Suppressor macrophage (primary cell): ENCODE results near the gene ZNF862.
A peak's percentile ranks its signal among the peaks of the same experiment; 100 is the strongest.

Experiments
- DNase-seq, 4 experiments: peaks; one replicate each; pipeline ENCODE4 v3.0.0-alpha.2; 2020 to 2022

Gene ZNF862

GRCh38 chr7:149867762-149868622 is 29.8 kb downstream of the ZNF862 start:
- no peak for DNase-seq

GRCh38 chr7:149868623-149869290 is 30.6 kb downstream of the ZNF862 start:
- no peak for DNase-seq

- DNase-seq = no peak
Observed at GRCh38 chr7:149869291-149869650, 31.1 kb downstream of the ZNF862 start.

GRCh38 chr7:149869867-149870266 is 31.7 kb downstream of the ZNF862 start:
- no peak for DNase-seq

GRCh38 chr7:149870274-149870673 is 32.1 kb downstream of the ZNF862 start:
- DNase-seq = no peak

GRCh38 chr7:149870701-149871483 is 32.7 kb downstream of the ZNF862 start:
- DNase-seq = no peak

GRCh38 chr7:149871576-149871975 is 33.4 kb downstream of the ZNF862 start:
- no peak for DNase-seq

- peak; percentile 82 to 92 (median 90) for DNase-seq
Observed at GRCh38 chr7:149872419-149873073, 34.4 kb downstream of the ZNF862 start.

- peak; percentile 94 to 98 (median 96) for DNase-seq
Observed at GRCh38 chr7:149873074-149873969, 35.1 kb downstream of the ZNF862 start, which contains the start of gene ATP6V0E2. ATP6V0E2 (plus strand) TSS chr7:149873969; CDS start chr7:149874066, 97 bp downstream.

- no peak for DNase-seq
Observed at GRCh38 chr7:149873970-149874643, 35.9 kb downstream of the ZNF862 start.

GRCh38 chr7:149874644-149875028 is 36.5 kb downstream of the ZNF862 start:
- DNase-seq = no peak

GRCh38 chr7:149875396-149875795 is 37.2 kb downstream of the ZNF862 start:
- DNase-seq = no peak

GRCh38 chr7:149877890-149878522 is 39.8 kb downstream of the ZNF862 start:
- no peak for DNase-seq

- DNase-seq = no peak
Observed at GRCh38 chr7:149878523-149878921, 40.3 kb downstream of the ZNF862 start.

GRCh38 chr7:149879271-149879743 is 41.1 kb downstream of the ZNF862 start:
- DNase-seq = no peak

GRCh38 chr7:149879766-149880637 is 41.8 kb downstream of the ZNF862 start:
- no peak for DNase-seq

GRCh38 chr7:149880638-149881311 is 42.6 kb downstream of the ZNF862 start:
- no peak for DNase-seq
